Kidney (tissue), 14 donors: ENCODE results near the gene RASA2. TPM values are rescaled to one million over a fixed set of nuclear protein-coding genes. Genes with fewer than 3 reads are reported as not detected.

ENCODE experiments used
- DNase-seq, 5 donors: peaks; one replicate each; pipeline ENCODE4 v3.0.0-alpha.2; 2013 to 2020
- FAIRE-seq: peaks from 2 replicates; lab custom pipeline; 2012; peaks lifted over from hg19 to GRCh38; lab: Jason Lieb, UNC
- H3K27ac ChIP-seq, 2 donors: one replicate each; pipeline ENCODE4 v1.7.0; 2013; ENCODE audit warnings: low read depth in 2 of 2, low read length in 2 of 2, inconsistent platforms in 1 of 2
- H3K27me3 ChIP-seq: one replicate; pipeline ENCODE4 v1.7.1; 2013; ENCODE audit warnings: low read length, inconsistent platforms; ENCODE audit not compliant: control insufficient read depth, insufficient read depth
- H3K36me3 ChIP-seq, 3 donors: one replicate each; pipeline versions ENCODE4 v1.7.0 to v1.7.1; 2013; ENCODE audit warnings: low read length in 3 of 3, control low read depth in 1 of 3, inconsistent platforms in 1 of 3; ENCODE audit not compliant: insufficient read depth in 3 of 3, control insufficient read depth in 2 of 3
- H3K4me1 ChIP-seq, 3 donors: one replicate each; pipeline versions ENCODE4 v1.7.0 to v1.7.1; 2013; ENCODE audit warnings: low read length in 3 of 3, inconsistent platforms in 1 of 3, low read depth in 1 of 3; ENCODE audit not compliant: control insufficient read depth in 2 of 3, insufficient read depth in 2 of 3
- H3K4me3 ChIP-seq, 3 donors: one replicate each; pipeline versions ENCODE4 v1.7.0 to v1.8.1; 2013; ENCODE audit warnings: low read length in 3 of 3, control low read depth in 1 of 3, inconsistent platforms in 1 of 3
- H3K9ac ChIP-seq, 3 donors: one replicate each; pipeline versions ENCODE4 v1.7.0 to v1.7.1; 2013; ENCODE audit warnings: low read length in 3 of 3, control low read depth in 1 of 3, inconsistent platforms in 1 of 3
- H3K9me3 ChIP-seq, 3 donors: one replicate each; pipeline versions ENCODE4 v1.7.0 to v1.7.1; 2013; ENCODE audit warnings: low read length in 3 of 3, control low read depth in 1 of 3, inconsistent platforms in 1 of 3; ENCODE audit not compliant: control insufficient read depth in 2 of 3, insufficient read depth in 1 of 3
- CTCF ChIP-seq: IDR thresholded peaks from 3 replicates; pipeline ENCODE4 v1.5.1; 2012; ENCODE audit warnings: mild to moderate bottlenecking, moderate library complexity, borderline replicate concordance; ENCODE audit not compliant: insufficient read depth; ENCODE audit errors: extremely low read depth
- intact Hi-C: fragments of 100-400 bp; cut with DNase I; formaldehyde crosslinking; loops from one replicate; pipeline ENCODE4 v1.11.1; 2022
- polyA plus RNA-seq: library from polyadenylated mRNA; stranded (reverse); fragments of 350-450 nt; fragmentation: Illumina TruSeq; extraction: RNeasy Lipid Tissue Mini Kit (QIAGEN cat#74804); gene quantifications from one replicate; pipeline ENCODE4 v1.2.3, GENCODE V29; 2014; ENCODE audit warnings: low read depth, low replicate concordance; ENCODE audit not compliant: insufficient read depth
- total RNA-seq: library from RNA; stranded (reverse); fragmentation: NEBNext Ultra II Directional; extraction: Animal tissue kit (Norgen Biotek cat#: 25700); gene quantifications from one replicate; pipeline ENCODE4 v1.2.1, GENCODE V29; 2021
- donor health status: control.
- donor health status: control.
- donor health status: control.
- donor health status: control.
- donor health status: control.
- donor health status: DM: yes; HTN: yes; CAD: no.
- donor health status: Normal renal cell carcinoma (clear cell type).

Gene RASA2
- total and polyA plus RNA-seq, 2 donors from 2014 or later: 2.2 to 29.8 TPM

GRCh38 chr3:141564241-141564640 is 77.4 kb downstream of the RASA2 start:
- DNase-seq (no peak), FAIRE-seq (no peak)
- Histone ChIP-seq H3K27me3 (no peaks in the 10 kb centered on the region), H3K9me3 (no peaks in the 10 kb centered on the region), H3K36me3 (no peaks in the 10 kb centered on the region), H3K4me3 (no peak overlapping the region), H3K27ac (no peak overlapping the region), H3K9ac (no peak overlapping the region), H3K4me1 (no peaks in the 10 kb centered on the region)
- intact Hi-C loops: loop anchor here (5.0 kb wide), 1 partner anchor 92 kb away; no protein-coding TSS in a partner anchor
- TF ChIP-seq CTCF: no peak

- H3K27ac ChIP-seq: no peak overlapping the region
- H3K36me3 ChIP-seq: peaks cover 0 to 3% (median 3%) of the 10 kb centered on the region in 3 donors
- TF ChIP-seq CTCF: no peak
- H3K9ac ChIP-seq: no peak overlapping the region
- DNase-seq (no peak), FAIRE-seq (no peak)
- no peak overlapping the region for H3K4me3 ChIP-seq
- no peaks in the 10 kb centered on the region for H3K27me3 ChIP-seq
- intact Hi-C loops: no loop called here
- no peaks in the 10 kb centered on the region for H3K9me3 ChIP-seq
- no peaks in the 10 kb centered on the region for H3K4me1 ChIP-seq
Measured at GRCh38 chr3:141570068-141570467, 83.2 kb downstream of the RASA2 start.

- intact Hi-C loops: no loop called here
- H3K9ac ChIP-seq: no peak overlapping the region
- H3K27ac ChIP-seq: no peak overlapping the region
- no peaks in the 10 kb centered on the region for H3K4me1 ChIP-seq
- no peaks in the 10 kb centered on the region for H3K9me3 ChIP-seq
- DNase-seq: peak in 3 of 5 donors; percentile 15 to 32 (median 22)
- H3K36me3 ChIP-seq: peaks cover 3 to 15% (median 7%) of the 10 kb centered on the region in 3 donors
- TF ChIP-seq CTCF: peak; percentile 24
- no peak overlapping the region for H3K4me3 ChIP-seq
- no peaks in the 10 kb centered on the region for H3K27me3 ChIP-seq
- FAIRE-seq: no peak
Measured at GRCh38 chr3:141575879-141576743, 89.3 kb downstream of the RASA2 start.
